Effector CD4-positive, alpha-beta T cell (primary cell): ENCODE data around the gene GOLT1A.

Experiments used
- DNase-seq: peaks from one replicate; pipeline ENCODE4 v3.0.0-alpha.2; 2020

Gene GOLT1A

GRCh38 chr1:204216880-204217647 is 3.3 kb upstream of the GOLT1A start:
- no peak for DNase-seq

- DNase-seq = no peak
Measured at GRCh38 chr1:204216236-204216635, 2.4 kb upstream of the GOLT1A start.

- no peak for DNase-seq
Measured at GRCh38 chr1:204212715-204213114, 1.1 kb downstream of the GOLT1A start.

- DNase-seq = no peak
Measured at GRCh38 chr1:204211046-204211445, 2.7 kb downstream of the GOLT1A start.

GRCh38 chr1:204207136-204207616 is 6.6 kb downstream of the GOLT1A start:
- peak; percentile 65 for DNase-seq

- no peak for DNase-seq
Measured at GRCh38 chr1:204206121-204206520, 7.7 kb downstream of the GOLT1A start.

GRCh38 chr1:204205486-204205885 is 8.3 kb downstream of the GOLT1A start:
- DNase-seq = no peak

GRCh38 chr1:204204944-204205343 is 8.8 kb downstream of the GOLT1A start:
- no peak for DNase-seq

GRCh38 chr1:204203206-204203767 is 10.5 kb downstream of the GOLT1A start:
- no peak for DNase-seq

- DNase-seq = no peak
Measured at GRCh38 chr1:204202481-204202880, 11.3 kb downstream of the GOLT1A start.

GRCh38 chr1:204201348-204202040 is 12.3 kb downstream of the GOLT1A start:
- DNase-seq = no peak

GRCh38 chr1:204199579-204199978 is 14.2 kb downstream of the GOLT1A start:
- no peak for DNase-seq

GRCh38 chr1:204198348-204199340 is 15.1 kb downstream of the GOLT1A start:
- no peak for DNase-seq

GRCh38 chr1:204197068-204197467 is 16.7 kb downstream of the GOLT1A start:
- DNase-seq = no peak

GRCh38 chr1:204196068-204196795 is 17.6 kb downstream of the GOLT1A start, which contains the start of gene KISS1:
Gene KISS1, minus strand, starts transcription at chr1:204196491. Its CDS starts 3,615 bp downstream, at chr1:204192876.
- no peak for DNase-seq

- DNase-seq = no peak
Measured at GRCh38 chr1:204194771-204195170, 19.0 kb downstream of the GOLT1A start.

- no peak for DNase-seq
Measured at GRCh38 chr1:204194080-204194479, 19.7 kb downstream of the GOLT1A start.

- no peak for DNase-seq
Measured at GRCh38 chr1:204192589-204193352, 21.0 kb downstream of the GOLT1A start.

- no peak for DNase-seq
Measured at GRCh38 chr1:204192046-204192445, 21.7 kb downstream of the GOLT1A start.

- no peak for DNase-seq
Measured at GRCh38 chr1:204191456-204191855, 22.3 kb downstream of the GOLT1A start.
